HL-60 (cell line): ENCODE measurements around the gene FRS3.
"Not testable (repeated sequence)": the region's sequence is repeated elsewhere in the genome, so short reads cannot be mapped to it uniquely, and the experiment has no call there.

ENCODE experiments used
- DNase-seq, 2 experiments: peaks; one replicate each; pipeline ENCODE4 v3.0.0-alpha.2; 2010 to 2020; ENCODE audit warnings: low read depth in 1 of 2, low spot score in 1 of 2
- H3K27ac ChIP-seq: fragments of 250-450 bp; sonication (Bioruptor Pico); replicated peaks from 2 replicates; pipeline ENCODE4 v1.5.1; 2020; ENCODE audit warnings: mild to moderate bottlenecking, moderate library complexity
- H3K27me3 ChIP-seq: fragments of 250-450 bp; sonication (Bioruptor Pico); 2 replicates; pipeline ENCODE4 v1.5.1; 2021; ENCODE audit warnings: mild to moderate bottlenecking, moderate library complexity; ENCODE audit not compliant: insufficient read depth, poor library complexity, severe bottlenecking
- H3K4me3 ChIP-seq: replicated peaks from 2 replicates; pipeline ENCODE4 v1.5.1; 2011; ENCODE audit warnings: mild to moderate bottlenecking, control low read depth, low read length; ENCODE audit not compliant: insufficient read depth
- GABPA ChIP-seq: IDR thresholded peaks from 2 replicates; pipeline ENCODE4 v1.6.1; 2012; ENCODE audit warnings: low read depth
- POLR2AphosphoS5 ChIP-seq: IDR thresholded peaks from 2 replicates; pipeline ENCODE4 v1.6.1; 2012; ENCODE audit warnings: low read depth
- SPI1 ChIP-seq: IDR thresholded peaks from 2 replicates; pipeline ENCODE4 v1.6.1; 2012; ENCODE audit warnings: low read depth, mild to moderate bottlenecking, borderline replicate concordance
- TF ChIP-seq, protein P1 (sequence below): IDR thresholded peaks from one replicate; pipeline ENCODE4 v1.5.1; 2011; ENCODE audit warnings: low read length, control low read depth, inconsistent platforms; ENCODE audit not compliant: insufficient read depth
- TF ChIP-seq, protein P2 (sequence below): IDR thresholded peaks from 2 replicates; pipeline ENCODE4 v1.6.1; 2012; ENCODE audit warnings: low read depth; ENCODE audit not compliant: insufficient replicate concordance

FRS3 gene

DNA sequence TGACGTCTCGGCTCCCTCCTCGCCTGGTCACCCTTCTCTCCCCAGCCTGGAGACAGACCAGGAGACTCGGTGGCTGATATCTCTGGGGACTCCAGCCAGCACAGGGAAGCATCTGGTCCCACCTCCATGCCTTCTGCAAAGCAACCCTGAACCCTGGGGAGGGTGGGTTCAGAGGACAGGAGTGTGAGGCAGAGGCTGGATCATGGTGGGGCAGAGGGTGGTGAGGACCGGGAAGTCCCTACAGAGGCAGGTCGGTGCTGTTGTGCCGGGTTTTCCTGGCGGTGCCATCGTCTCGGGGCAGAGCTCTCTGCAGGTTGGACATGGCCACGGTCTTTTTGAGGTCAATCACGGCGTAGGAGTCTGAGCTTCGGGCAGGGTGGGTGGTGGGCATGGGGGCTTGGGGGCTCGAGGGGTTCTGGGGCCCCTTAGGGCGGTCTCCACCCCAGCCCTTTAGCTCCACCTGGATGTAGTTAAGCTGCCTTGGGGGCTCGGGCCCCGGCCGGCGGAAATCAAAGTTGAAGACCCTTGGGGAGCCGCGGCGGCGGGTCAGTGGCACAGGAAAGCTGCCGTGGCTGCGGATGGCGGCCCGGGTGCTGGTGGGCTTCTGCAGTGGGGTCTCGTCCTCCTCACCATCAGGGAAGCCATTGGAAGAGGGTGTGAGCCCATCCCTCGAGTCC is 9.2 kb downstream of the FRS3 start:
- Histone ChIP-seq H3K27ac (no peak overlapping the region), H3K27me3 (no peaks in the 10 kb centered on the region), H3K4me3 (no peak overlapping the region)
- no peak for DNase-seq
- TF ChIP-seq, protein P1, sequence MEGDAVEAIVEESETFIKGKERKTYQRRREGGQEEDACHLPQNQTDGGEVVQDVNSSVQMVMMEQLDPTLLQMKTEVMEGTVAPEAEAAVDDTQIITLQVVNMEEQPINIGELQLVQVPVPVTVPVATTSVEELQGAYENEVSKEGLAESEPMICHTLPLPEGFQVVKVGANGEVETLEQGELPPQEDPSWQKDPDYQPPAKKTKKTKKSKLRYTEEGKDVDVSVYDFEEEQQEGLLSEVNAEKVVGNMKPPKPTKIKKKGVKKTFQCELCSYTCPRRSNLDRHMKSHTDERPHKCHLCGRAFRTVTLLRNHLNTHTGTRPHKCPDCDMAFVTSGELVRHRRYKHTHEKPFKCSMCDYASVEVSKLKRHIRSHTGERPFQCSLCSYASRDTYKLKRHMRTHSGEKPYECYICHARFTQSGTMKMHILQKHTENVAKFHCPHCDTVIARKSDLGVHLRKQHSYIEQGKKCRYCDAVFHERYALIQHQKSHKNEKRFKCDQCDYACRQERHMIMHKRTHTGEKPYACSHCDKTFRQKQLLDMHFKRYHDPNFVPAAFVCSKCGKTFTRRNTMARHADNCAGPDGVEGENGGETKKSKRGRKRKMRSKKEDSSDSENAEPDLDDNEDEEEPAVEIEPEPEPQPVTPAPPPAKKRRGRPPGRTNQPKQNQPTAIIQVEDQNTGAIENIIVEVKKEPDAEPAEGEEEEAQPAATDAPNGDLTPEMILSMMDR = no peak
- TF ChIP-seq SPI1 (no peak), POLR2AphosphoS5 (no peak), GABPA (no peak)
- TF ChIP-seq, protein P2, sequence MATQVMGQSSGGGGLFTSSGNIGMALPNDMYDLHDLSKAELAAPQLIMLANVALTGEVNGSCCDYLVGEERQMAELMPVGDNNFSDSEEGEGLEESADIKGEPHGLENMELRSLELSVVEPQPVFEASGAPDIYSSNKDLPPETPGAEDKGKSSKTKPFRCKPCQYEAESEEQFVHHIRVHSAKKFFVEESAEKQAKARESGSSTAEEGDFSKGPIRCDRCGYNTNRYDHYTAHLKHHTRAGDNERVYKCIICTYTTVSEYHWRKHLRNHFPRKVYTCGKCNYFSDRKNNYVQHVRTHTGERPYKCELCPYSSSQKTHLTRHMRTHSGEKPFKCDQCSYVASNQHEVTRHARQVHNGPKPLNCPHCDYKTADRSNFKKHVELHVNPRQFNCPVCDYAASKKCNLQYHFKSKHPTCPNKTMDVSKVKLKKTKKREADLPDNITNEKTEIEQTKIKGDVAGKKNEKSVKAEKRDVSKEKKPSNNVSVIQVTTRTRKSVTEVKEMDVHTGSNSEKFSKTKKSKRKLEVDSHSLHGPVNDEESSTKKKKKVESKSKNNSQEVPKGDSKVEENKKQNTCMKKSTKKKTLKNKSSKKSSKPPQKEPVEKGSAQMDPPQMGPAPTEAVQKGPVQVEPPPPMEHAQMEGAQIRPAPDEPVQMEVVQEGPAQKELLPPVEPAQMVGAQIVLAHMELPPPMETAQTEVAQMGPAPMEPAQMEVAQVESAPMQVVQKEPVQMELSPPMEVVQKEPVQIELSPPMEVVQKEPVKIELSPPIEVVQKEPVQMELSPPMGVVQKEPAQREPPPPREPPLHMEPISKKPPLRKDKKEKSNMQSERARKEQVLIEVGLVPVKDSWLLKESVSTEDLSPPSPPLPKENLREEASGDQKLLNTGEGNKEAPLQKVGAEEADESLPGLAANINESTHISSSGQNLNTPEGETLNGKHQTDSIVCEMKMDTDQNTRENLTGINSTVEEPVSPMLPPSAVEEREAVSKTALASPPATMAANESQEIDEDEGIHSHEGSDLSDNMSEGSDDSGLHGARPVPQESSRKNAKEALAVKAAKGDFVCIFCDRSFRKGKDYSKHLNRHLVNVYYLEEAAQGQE = no peak

DNA sequence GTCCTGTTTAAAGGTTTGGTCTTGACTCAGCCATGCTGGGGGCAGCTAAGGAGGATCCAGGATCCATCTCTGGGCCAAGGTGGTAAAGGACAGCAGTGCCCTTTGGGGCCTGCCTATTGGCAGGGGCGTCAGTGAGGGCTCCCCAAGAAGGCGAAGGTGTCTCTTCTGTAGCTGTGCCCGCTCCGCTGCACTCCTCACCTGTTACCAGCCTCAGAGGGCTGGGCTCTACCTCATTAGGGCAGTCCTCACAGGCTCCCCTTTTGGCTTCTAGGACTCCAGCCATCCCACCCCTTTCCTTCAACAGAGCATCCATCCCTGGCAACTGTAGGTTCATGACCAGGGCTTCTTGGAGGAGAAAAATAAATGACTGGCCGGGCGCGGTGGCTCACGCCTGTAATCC is 10.3 kb downstream of the FRS3 start:
- no peaks in the 10 kb centered on the region for H3K27me3 ChIP-seq
- no peak for DNase-seq
- no peak for TF ChIP-seq SPI1
- H3K4me3 ChIP-seq = no peak overlapping the region
- no peak overlapping the region for H3K27ac ChIP-seq

DNA sequence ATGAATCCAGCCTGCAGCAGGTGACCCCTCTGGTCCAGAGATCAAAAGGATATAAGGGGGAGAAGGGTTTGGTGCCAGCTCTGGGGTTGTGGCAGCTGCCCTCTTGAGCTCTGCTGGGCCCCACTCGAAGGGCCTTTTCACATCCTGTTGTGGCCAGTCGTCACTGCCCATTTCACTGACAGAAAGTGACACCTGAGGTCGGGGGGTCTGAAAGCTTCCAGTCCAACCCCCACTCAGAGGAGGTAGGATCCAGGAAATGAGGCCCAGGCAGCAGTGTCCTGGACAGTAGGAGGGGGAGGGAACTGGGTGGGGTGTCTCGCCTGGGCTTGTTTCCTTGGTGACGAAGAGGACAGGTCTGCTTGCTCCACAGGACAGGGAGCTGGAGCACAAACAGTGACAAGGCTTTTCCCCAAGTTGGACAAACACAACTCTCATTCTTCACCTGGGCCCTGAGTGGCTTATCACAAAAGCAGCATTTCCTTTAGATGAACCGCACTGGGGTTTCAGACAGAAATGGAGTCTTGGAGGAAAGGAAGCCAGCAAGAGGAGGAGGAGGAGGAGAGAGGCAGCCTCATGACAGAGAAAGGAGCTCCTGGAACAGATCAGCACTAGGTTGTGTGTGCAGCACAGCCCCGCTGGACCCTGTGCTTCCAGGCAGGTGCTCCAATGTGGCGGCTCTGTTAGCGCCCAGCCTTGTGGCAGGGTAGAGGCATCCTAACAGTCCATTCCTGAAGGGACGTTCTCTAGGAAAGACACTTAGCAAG is 11.0 kb downstream of the FRS3 start:
- DNase-seq = no peak
- no peak overlapping the region for H3K4me3 ChIP-seq
- TF ChIP-seq SPI1 (no peak), GABPA (no peak), POLR2AphosphoS5 (no peak)
- TF ChIP-seq, protein P1 = no peak
- TF ChIP-seq, protein P2 = no peak
- no peak overlapping the region for H3K27ac ChIP-seq
- H3K27me3 ChIP-seq = no peaks in the 10 kb centered on the region

DNA sequence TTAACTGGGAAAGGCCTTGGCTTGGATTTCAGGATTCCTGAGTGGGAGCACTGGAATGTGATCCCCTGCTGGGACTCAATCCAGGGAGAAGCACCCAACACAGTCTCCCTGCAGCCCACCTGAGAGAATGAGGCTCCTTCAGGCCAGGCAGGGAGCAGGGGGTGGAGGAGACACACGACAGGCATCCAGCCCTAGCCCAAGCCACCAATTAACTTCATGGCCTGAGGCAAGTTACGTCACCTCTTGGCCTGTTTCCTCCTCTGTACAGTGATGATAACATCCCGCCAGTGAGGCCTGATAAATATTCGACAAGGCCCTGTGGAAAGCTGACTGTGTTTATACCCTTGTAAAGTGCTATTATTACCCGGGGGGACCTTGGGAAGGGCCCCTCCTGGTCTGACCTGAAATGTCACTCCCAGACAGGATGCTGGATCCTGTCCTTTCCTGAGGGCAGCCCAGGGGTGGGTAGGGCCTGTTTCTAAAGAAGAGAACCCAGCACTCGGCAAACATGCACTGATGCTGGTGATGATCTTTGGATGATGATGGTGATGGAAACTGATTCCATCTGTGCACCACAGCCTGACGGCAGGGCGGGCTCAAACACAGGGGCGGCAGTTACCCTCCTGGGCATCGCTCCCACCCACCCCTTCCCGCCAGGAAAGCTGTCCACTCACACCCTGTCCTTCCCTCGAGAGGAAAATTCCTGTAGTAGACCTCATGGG is 12.4 kb downstream of the FRS3 start:
- DNase-seq = peak in 1 of 2 experiments; percentile 56
- Histone ChIP-seq H3K4me3 (no peak overlapping the region), H3K27ac (no peak overlapping the region), H3K27me3 (no peaks in the 10 kb centered on the region)
- TF ChIP-seq SPI1 = no peak
- TF ChIP-seq, protein P2 = no peak
- TF ChIP-seq, protein P1 = no peak
- TF ChIP-seq POLR2AphosphoS5 = no peak
- no peak for TF ChIP-seq GABPA

DNA sequence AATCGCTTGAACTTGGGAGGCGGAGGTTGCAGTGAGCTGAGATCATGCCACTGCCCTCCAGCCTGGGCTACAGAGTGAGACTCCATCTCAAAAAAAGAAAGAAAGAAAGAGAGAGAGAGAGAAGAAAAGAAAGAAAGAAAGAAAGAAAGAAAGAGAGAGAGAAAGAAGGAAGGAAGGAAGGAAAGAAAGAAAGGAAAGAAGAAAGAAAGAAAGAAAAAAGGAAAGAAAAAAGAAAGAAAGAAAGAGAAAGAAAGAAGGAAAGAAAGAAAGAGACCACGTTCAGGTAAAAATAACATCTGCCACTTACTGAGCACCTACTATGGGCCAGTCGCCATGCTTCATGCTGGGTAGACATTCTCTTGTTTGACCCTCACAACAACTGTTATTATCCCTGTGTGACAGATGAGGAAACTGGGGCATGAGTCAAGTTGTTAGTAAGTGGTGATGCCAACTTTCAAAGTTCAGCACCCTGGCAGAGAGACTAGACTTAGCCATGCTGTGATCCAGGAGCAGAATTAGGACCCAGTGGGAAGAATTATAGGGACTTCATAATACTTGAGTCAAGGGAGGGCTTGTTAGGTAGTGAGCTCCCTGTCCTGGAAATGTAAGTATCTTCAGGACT is 13.5 kb downstream of the FRS3 start:
- not testable (repeated sequence) for H3K4me3 ChIP-seq, DNase-seq, H3K27ac ChIP-seq, H3K27me3 ChIP-seq
